Mesenchymal stem cell (in vitro differentiated cells and primary cell): ENCODE measurements around the gene PRR7.

Experiments
- DNase-seq: peaks from one replicate; pipeline ENCODE4 v3.0.0-alpha.2; 2013
- H2AFZ ChIP-seq: one replicate; pipeline ENCODE4 v1.6.1; 2013; ENCODE audit warnings: low read depth, mild to moderate bottlenecking, control low read depth, inconsistent platforms, low read length, moderate library complexity
- H2AK5ac ChIP-seq: 2 replicates; pipeline ENCODE4 v1.6.1; 2013; ENCODE audit warnings: low read length, moderate library complexity, mild to moderate bottlenecking, inconsistent platforms; ENCODE audit not compliant: severe bottlenecking
- H2BK120ac ChIP-seq: one replicate; pipeline ENCODE4 v1.6.1; 2013; ENCODE audit warnings: low read depth, mild to moderate bottlenecking, inconsistent platforms, low read length, moderate library complexity
- H2BK12ac ChIP-seq, 2 experiments: one replicate each; pipeline ENCODE4 v1.6.1; 2013; ENCODE audit warnings: inconsistent platforms in 2 of 2, low read length in 2 of 2, mild to moderate bottlenecking in 2 of 2, moderate library complexity in 2 of 2, control low read depth in 1 of 2
- H2BK15ac ChIP-seq: one replicate; pipeline ENCODE4 v1.6.1; 2013; ENCODE audit warnings: mild to moderate bottlenecking, low read depth, inconsistent platforms; ENCODE audit not compliant: poor library complexity, severe bottlenecking
- H2BK5ac ChIP-seq: 2 replicates; pipeline ENCODE4 v1.6.1; 2013; ENCODE audit warnings: low read depth, mild to moderate bottlenecking, low read length, control low read depth, inconsistent platforms; ENCODE audit not compliant: poor library complexity, severe bottlenecking
- H3K14ac ChIP-seq, 2 experiments: one replicate each; pipeline ENCODE4 v1.6.1; 2013; ENCODE audit warnings: inconsistent platforms in 2 of 2, low read length in 2 of 2, control low read depth in 1 of 2, mild to moderate bottlenecking in 1 of 2, moderate library complexity in 1 of 2
- H3K18ac ChIP-seq, 2 experiments: one replicate each; pipeline ENCODE4 v1.6.1; 2013; ENCODE audit warnings: inconsistent platforms in 2 of 2, low read length in 2 of 2, control low read depth in 1 of 2, low read depth in 1 of 2, mild to moderate bottlenecking in 1 of 2
- H3K23ac ChIP-seq, 2 experiments: one replicate each; pipeline ENCODE4 v1.6.1; 2013; ENCODE audit warnings: inconsistent platforms in 2 of 2, low read length in 2 of 2, mild to moderate bottlenecking in 2 of 2, moderate library complexity in 2 of 2, control low read depth in 1 of 2
- H3K27ac ChIP-seq: 2 replicates; pipeline ENCODE4 v1.5.1; 2013; ENCODE audit warnings: mild to moderate bottlenecking, moderate library complexity, low read length, control low read depth, inconsistent platforms; ENCODE audit not compliant: poor library complexity, severe bottlenecking
- H3K27me3 ChIP-seq, 2 experiments: 2 replicates each; pipeline versions ENCODE4 v1.6.1 to v1.7.0; 2013; ENCODE audit warnings: low read length in 2 of 2, mild to moderate bottlenecking in 2 of 2, moderate library complexity in 2 of 2, control low read depth in 1 of 2, inconsistent platforms in 1 of 2; ENCODE audit not compliant: control insufficient read depth in 1 of 2, insufficient read depth in 1 of 2
- H3K36me3 ChIP-seq, 2 experiments: 2 replicates each; pipeline versions ENCODE4 v1.6.1 to v1.7.0; 2013; ENCODE audit warnings: low read length in 2 of 2, control low read depth in 1 of 2, inconsistent platforms in 1 of 2, low read depth in 1 of 2, mild to moderate bottlenecking in 1 of 2; ENCODE audit not compliant: insufficient read depth in 2 of 2, control insufficient read depth in 1 of 2
- H3K4ac ChIP-seq, 2 experiments: one replicate each; pipeline ENCODE4 v1.6.1; 2013; ENCODE audit warnings: inconsistent platforms in 2 of 2, low read length in 2 of 2, mild to moderate bottlenecking in 2 of 2, moderate library complexity in 2 of 2, control low read depth in 1 of 2, low read depth in 1 of 2
- H3K4me1 ChIP-seq: 2 replicates; pipeline ENCODE4 v1.6.1; 2013; ENCODE audit warnings: low read depth, low read length, control low read depth; ENCODE audit not compliant: control insufficient read depth, insufficient read depth
- H3K4me2 ChIP-seq: 2 replicates; pipeline ENCODE4 v1.6.1; 2013; ENCODE audit warnings: low read length, mild to moderate bottlenecking, inconsistent platforms; ENCODE audit not compliant: poor library complexity, severe bottlenecking
- H3K4me3 ChIP-seq, 2 experiments: 2 replicates each; pipeline versions ENCODE4 v1.5.1 to v1.7.0; 2013; ENCODE audit warnings: low read length in 2 of 2, mild to moderate bottlenecking in 2 of 2, control low read depth in 1 of 2, low read depth in 1 of 2; ENCODE audit not compliant: insufficient read depth in 1 of 2
- H3K79me1 ChIP-seq: replicated peaks from 2 replicates; pipeline ENCODE4 v1.6.1; 2013; ENCODE audit warnings: mild to moderate bottlenecking, control low read depth, low read length, inconsistent platforms; ENCODE audit not compliant: poor library complexity, severe bottlenecking
- H3K9ac ChIP-seq: 2 replicates; pipeline ENCODE4 v1.7.0; 2013; ENCODE audit warnings: mild to moderate bottlenecking, low read length, moderate library complexity
- H3K9me3 ChIP-seq: 2 replicates; pipeline ENCODE4 v1.7.0; 2013; ENCODE audit warnings: mild to moderate bottlenecking, low read length; ENCODE audit not compliant: control insufficient read depth
- H4K8ac ChIP-seq: one replicate; pipeline ENCODE4 v1.6.1; 2013; ENCODE audit warnings: inconsistent platforms, mild to moderate bottlenecking, low read length, moderate library complexity
- H4K91ac ChIP-seq: one replicate; pipeline ENCODE4 v1.6.1; 2013; ENCODE audit warnings: mild to moderate bottlenecking, low read length, inconsistent platforms
- WGBS: methylation state at CpG from one replicate; pipeline ENCODE4 v1.1.7; 2013; ENCODE audit warnings: mixed read lengths; 5-methylcytosine and 5-hydroxymethylcytosine counted together

Gene PRR7

GRCh38 chr5:177453852-177454396 is 7.3 kb downstream of the PRR7 start:
- H2BK15ac ChIP-seq, result no peak overlapping the region
- peak overlapping the region in 1 of 2 experiments; percentile 69 for H3K14ac ChIP-seq
- no peak overlapping the region for H4K8ac ChIP-seq
- no peaks in the 10 kb centered on the region for H3K9me3 ChIP-seq
- H2BK5ac ChIP-seq, result no peak overlapping the region
- H3K4me1 ChIP-seq, result peaks cover 40% of the 10 kb centered on the region
- no peak overlapping the region for H2BK120ac ChIP-seq
- H3K4me3 ChIP-seq, result peak overlapping the region; percentile 7 to 69
- H3K27me3 ChIP-seq, result no peaks in the 10 kb centered on the region
- H3K27ac ChIP-seq, result no peak overlapping the region
- peaks cover 20% of the 10 kb centered on the region for H3K79me1 ChIP-seq
- peak overlapping the region; percentile 74 for H3K9ac ChIP-seq
- peak overlapping the region; percentile 72 for H3K4me2 ChIP-seq
- H2AK5ac ChIP-seq, result peak overlapping the region; percentile 8
- no peak overlapping the region for H2BK12ac ChIP-seq
- no peak overlapping the region for H2AFZ ChIP-seq
- peak overlapping the region in 1 of 2 experiments; percentile 31 for H3K18ac ChIP-seq
- no peak for DNase-seq
- no peak overlapping the region for H3K4ac ChIP-seq
- 14% methylated on average over 27 of the region's 31 CpGs for WGBS
- no peak overlapping the region for H4K91ac ChIP-seq
- peaks cover 24 to 52% of the 10 kb centered on the region in 2 experiments for H3K36me3 ChIP-seq
- H3K23ac ChIP-seq, result no peak overlapping the region

- Histone ChIP-seq H3K4me1 (peaks cover 35% of the 10 kb centered on the region), H2BK12ac (no peak overlapping the region), H3K4me3 (peak overlapping the region; percentile 55 to 71), H2AFZ (peak overlapping the region; percentile 64), H3K36me3 (peaks cover 30 to 56% of the 10 kb centered on the region in 2 experiments), H3K18ac (peak overlapping the region in 1 of 2 experiments; percentile 79), H2BK5ac (no peak overlapping the region), H3K4ac (no peak overlapping the region), H2BK120ac (no peak overlapping the region), H3K23ac (no peak overlapping the region), H3K27me3 (no peaks in the 10 kb centered on the region), H3K4me2 (peak overlapping the region; percentile 93), H3K27ac (no peak overlapping the region), H2BK15ac (peak overlapping the region; percentile 45), H4K91ac (no peak overlapping the region), H3K79me1 (peaks cover 16% of the 10 kb centered on the region), H3K14ac (peak overlapping the region in 1 of 2 experiments; percentile 14), H4K8ac (no peak overlapping the region), H2AK5ac (no peak overlapping the region), H3K9ac (peak overlapping the region; percentile 74), H3K9me3 (no peaks in the 10 kb centered on the region)
- WGBS, result 1% methylated on average over 54 of the region's 84 CpGs
- DNase-seq, result peak; percentile 84
These were observed 7.9 kb downstream of the PRR7 start for GRCh38 chr5:177454397-177455035.

- peak overlapping the region in 1 of 2 experiments; percentile 79 for H3K18ac ChIP-seq
These were observed 8.5 kb downstream of the PRR7 start for GRCh38 chr5:177455036-177455660.

More at GRCh38 chr5:177455036-177455660, 8.5 kb downstream of the PRR7 start:
- Histone ChIP-seq H3K9me3 (no peaks in the 10 kb centered on the region), H3K4me1 (peaks cover 33% of the 10 kb centered on the region), H2AFZ (peak overlapping the region; percentile 64), H3K27me3 (no peaks in the 10 kb centered on the region), H3K4me3 (peak overlapping the region; percentile 55 to 71), H3K36me3 (peaks cover 35 to 58% of the 10 kb centered on the region in 2 experiments), H3K14ac (peak overlapping the region in 1 of 2 experiments; percentile 44), H2BK15ac (peak overlapping the region; percentile 7), H2BK5ac (no peak overlapping the region), H3K4me2 (peak overlapping the region; percentile 93), H4K8ac (peak overlapping the region; percentile 35), H3K23ac (no peak overlapping the region), H3K27ac (no peak overlapping the region), H2BK12ac (no peak overlapping the region), H3K79me1 (peaks cover 13% of the 10 kb centered on the region), H2BK120ac (no peak overlapping the region), H3K9ac (peak overlapping the region; percentile 58), H2AK5ac (no peak overlapping the region), H3K4ac (peak overlapping the region in 1 of 2 experiments; percentile 53), H4K91ac (peak overlapping the region; percentile 18)
- WGBS, result under 1% methylated on average over 54 of the region's 80 CpGs
- DNase-seq, result peak; percentile 70
